SK-N-SH treated with all-trans-retinoic acid at 6 μM for 48 hours (cell line): ENCODE results near the gene SH3BP1.

Experiments
- ATAC-seq: fragments of 200-7000 bp; cut with Tn5 transposase; 3 replicates; pipeline ENCODE4 v1.9.1; 2020; ENCODE audit warnings: mild to moderate bottlenecking, moderate library complexity
- BACH2 ChIP-seq: fragments of 250-450 bp; sonication (Bioruptor Pico); IDR thresholded peaks from 2 replicates; pipeline ENCODE4 v1.9.0; 2021; ENCODE audit warnings: mild to moderate bottlenecking, borderline replicate concordance
- CSDC2 ChIP-seq: fragments of 250-450 bp; sonication (Bioruptor Pico); IDR thresholded peaks from 2 replicates; pipeline ENCODE4 v1.5.0; 2020; ENCODE audit warnings: mild to moderate bottlenecking, moderate library complexity
- ESRRG ChIP-seq: fragments of 250-450 bp; sonication (Bioruptor Pico); IDR thresholded peaks from 2 replicates; pipeline ENCODE4 v1.6.1; 2021; ENCODE audit warnings: mild to moderate bottlenecking
- ISL1 ChIP-seq: fragments of 250-450 bp; sonication (Bioruptor Pico); IDR thresholded peaks from 2 replicates; pipeline ENCODE4 v2.1.2; 2022; ENCODE audit warnings: mild to moderate bottlenecking, moderate library complexity
- OSR1 ChIP-seq: fragments of 250-450 bp; sonication (Bioruptor Pico); IDR thresholded peaks from 2 replicates; pipeline ENCODE4 v1.8.0; 2022; ENCODE audit warnings: moderate library complexity, mild to moderate bottlenecking, inconsistent platforms
- PPARA ChIP-seq: fragments of 250-450 bp; sonication (Bioruptor Pico); IDR thresholded peaks from 2 replicates; pipeline ENCODE4 v1.5.0; 2020; ENCODE audit warnings: mild to moderate bottlenecking, borderline replicate concordance
- RARB ChIP-seq: fragments of 250-450 bp; sonication (Bioruptor Pico); IDR thresholded peaks from 2 replicates; pipeline ENCODE4 v1.8.0; 2021; ENCODE audit warnings: mild to moderate bottlenecking, moderate library complexity
- SNAI2 ChIP-seq: fragments of 250-450 bp; sonication (Bioruptor Pico); IDR thresholded peaks from 2 replicates; pipeline ENCODE4 v1.5.0; 2020; ENCODE audit warnings: mild to moderate bottlenecking, moderate library complexity
- TCF4 ChIP-seq: fragments of 250-450 bp; sonication (Bioruptor Pico); IDR thresholded peaks from 2 replicates; pipeline ENCODE4 v1.8.0; 2021; ENCODE audit warnings: mild to moderate bottlenecking, moderate library complexity, borderline replicate concordance
- TOX ChIP-seq: fragments of 250-450 bp; sonication (Bioruptor Pico); IDR thresholded peaks from 2 replicates; pipeline ENCODE4 v1.8.0; 2021; ENCODE audit warnings: mild to moderate bottlenecking, moderate library complexity, borderline replicate concordance
- ZC3H10 ChIP-seq: fragments of 250-450 bp; sonication (Bioruptor Pico); IDR thresholded peaks from 2 replicates; pipeline ENCODE4 v1.5.1; 2021; ENCODE audit warnings: mild to moderate bottlenecking, moderate library complexity
- ZFP30 ChIP-seq: fragments of 450-650 bp; formaldehyde crosslinking; IDR thresholded peaks from 2 replicates; pipeline ENCODE4 v1.5.0; 2022; ENCODE audit warnings: mild to moderate bottlenecking, moderate library complexity
- ZNF565 ChIP-seq: fragments of 450-650 bp; formaldehyde crosslinking; conservative IDR thresholded peaks from 2 replicates; pipeline ENCODE4 v1.5.0; 2020; ENCODE audit warnings: low read depth, mild to moderate bottlenecking, moderate library complexity
- ZNF70 ChIP-seq: fragments of 450-650 bp; formaldehyde crosslinking; IDR thresholded peaks from 2 replicates; pipeline ENCODE4 v1.5.0; 2020; ENCODE audit warnings: mild to moderate bottlenecking, moderate library complexity
- ZNF8 ChIP-seq: fragments of 450-650 bp; formaldehyde crosslinking; IDR thresholded peaks from 2 replicates; pipeline ENCODE4 v1.5.0; 2020; ENCODE audit warnings: mild to moderate bottlenecking, moderate library complexity
- TF ChIP-seq, protein P1 (sequence below): fragments of 250-450 bp; sonication (Bioruptor Pico); IDR thresholded peaks from 2 replicates; pipeline ENCODE4 v1.8.0; 2020; ENCODE audit warnings: mild to moderate bottlenecking, moderate library complexity, borderline replicate concordance
- TF ChIP-seq, protein P2 (sequence below): fragments of 250-450 bp; sonication (Bioruptor Pico); IDR thresholded peaks from 2 replicates; pipeline ENCODE4 v1.5.1; 2020; ENCODE audit warnings: low read depth, mild to moderate bottlenecking, moderate library complexity
- TF ChIP-seq, protein P3 (sequence below): fragments of 250-450 bp; sonication (Bioruptor Pico); IDR thresholded peaks from 2 replicates; pipeline ENCODE4 v1.5.0; 2020; ENCODE audit warnings: mild to moderate bottlenecking, moderate library complexity
- TF ChIP-seq, protein P4 (sequence below): fragments of 250-450 bp; sonication (Bioruptor Pico); IDR thresholded peaks from 2 replicates; pipeline ENCODE4 v1.8.0; 2021; ENCODE audit warnings: low read depth, mild to moderate bottlenecking, moderate library complexity, borderline replicate concordance
- TF ChIP-seq, protein P5 (sequence below): fragments of 250-450 bp; sonication (Bioruptor Pico); IDR thresholded peaks from 2 replicates; pipeline ENCODE4 v1.5.1; 2021; ENCODE audit warnings: mild to moderate bottlenecking, moderate library complexity

The SH3BP1 gene

DNA sequence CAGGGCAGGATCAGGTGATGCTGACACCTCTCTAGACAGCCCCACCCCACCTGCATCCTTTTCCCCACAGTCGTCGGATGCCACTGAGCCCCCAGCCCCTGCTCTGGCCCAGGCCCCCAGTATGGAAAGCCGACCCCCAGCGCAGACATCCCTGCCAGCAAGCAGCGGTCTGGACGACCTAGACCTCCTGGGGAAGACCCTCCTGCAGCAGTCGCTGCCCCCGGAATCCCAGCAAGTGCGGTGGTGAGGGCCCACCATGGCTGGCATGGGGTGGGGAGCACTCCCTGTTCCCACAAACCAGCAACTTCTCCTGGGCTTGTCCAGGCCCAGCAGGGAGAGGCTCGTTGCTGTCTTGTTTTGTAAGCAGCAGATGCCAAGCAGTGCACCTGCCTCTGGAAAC is 9.5 kb upstream of the SH3BP1 start:
- ATAC-seq = no peak
- TF ChIP-seq ZNF70 (CRISPR knock-in tag) (no peak), RARB (CRISPR knock-in tag) (no peak), ESRRG (CRISPR knock-in tag) (no peak), CSDC2 (CRISPR knock-in tag) (no peak), TOX (CRISPR knock-in tag) (no peak), PPARA (CRISPR knock-in tag) (no peak), TCF4 (no peak), OSR1 (CRISPR knock-in tag) (no peak), ISL1 (CRISPR knock-in tag) (no peak), ZC3H10 (CRISPR knock-in tag) (no peak), BACH2 (no peak), SNAI2 (CRISPR knock-in tag) (no peak), ZFP30 (no peak), ZNF565 (CRISPR knock-in tag) (no peak)
- TF ChIP-seq, protein P1, sequence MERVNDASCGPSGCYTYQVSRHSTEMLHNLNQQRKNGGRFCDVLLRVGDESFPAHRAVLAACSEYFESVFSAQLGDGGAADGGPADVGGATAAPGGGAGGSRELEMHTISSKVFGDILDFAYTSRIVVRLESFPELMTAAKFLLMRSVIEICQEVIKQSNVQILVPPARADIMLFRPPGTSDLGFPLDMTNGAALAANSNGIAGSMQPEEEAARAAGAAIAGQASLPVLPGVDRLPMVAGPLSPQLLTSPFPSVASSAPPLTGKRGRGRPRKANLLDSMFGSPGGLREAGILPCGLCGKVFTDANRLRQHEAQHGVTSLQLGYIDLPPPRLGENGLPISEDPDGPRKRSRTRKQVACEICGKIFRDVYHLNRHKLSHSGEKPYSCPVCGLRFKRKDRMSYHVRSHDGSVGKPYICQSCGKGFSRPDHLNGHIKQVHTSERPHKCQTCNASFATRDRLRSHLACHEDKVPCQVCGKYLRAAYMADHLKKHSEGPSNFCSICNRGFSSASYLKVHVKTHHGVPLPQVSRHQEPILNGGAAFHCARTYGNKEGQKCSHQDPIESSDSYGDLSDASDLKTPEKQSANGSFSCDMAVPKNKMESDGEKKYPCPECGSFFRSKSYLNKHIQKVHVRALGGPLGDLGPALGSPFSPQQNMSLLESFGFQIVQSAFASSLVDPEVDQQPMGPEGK (CRISPR knock-in tag) = no peak
- TF ChIP-seq, protein P2, sequence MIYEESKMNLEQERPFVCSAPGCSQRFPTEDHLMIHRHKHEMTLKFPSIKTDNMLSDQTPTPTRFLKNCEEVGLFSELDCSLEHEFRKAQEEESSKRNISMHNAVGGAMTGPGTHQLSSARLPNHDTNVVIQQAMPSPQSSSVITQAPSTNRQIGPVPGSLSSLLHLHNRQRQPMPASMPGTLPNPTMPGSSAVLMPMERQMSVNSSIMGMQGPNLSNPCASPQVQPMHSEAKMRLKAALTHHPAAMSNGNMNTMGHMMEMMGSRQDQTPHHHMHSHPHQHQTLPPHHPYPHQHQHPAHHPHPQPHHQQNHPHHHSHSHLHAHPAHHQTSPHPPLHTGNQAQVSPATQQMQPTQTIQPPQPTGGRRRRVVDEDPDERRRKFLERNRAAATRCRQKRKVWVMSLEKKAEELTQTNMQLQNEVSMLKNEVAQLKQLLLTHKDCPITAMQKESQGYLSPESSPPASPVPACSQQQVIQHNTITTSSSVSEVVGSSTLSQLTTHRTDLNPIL (CRISPR knock-in tag) = no peak
- TF ChIP-seq, protein P3, sequence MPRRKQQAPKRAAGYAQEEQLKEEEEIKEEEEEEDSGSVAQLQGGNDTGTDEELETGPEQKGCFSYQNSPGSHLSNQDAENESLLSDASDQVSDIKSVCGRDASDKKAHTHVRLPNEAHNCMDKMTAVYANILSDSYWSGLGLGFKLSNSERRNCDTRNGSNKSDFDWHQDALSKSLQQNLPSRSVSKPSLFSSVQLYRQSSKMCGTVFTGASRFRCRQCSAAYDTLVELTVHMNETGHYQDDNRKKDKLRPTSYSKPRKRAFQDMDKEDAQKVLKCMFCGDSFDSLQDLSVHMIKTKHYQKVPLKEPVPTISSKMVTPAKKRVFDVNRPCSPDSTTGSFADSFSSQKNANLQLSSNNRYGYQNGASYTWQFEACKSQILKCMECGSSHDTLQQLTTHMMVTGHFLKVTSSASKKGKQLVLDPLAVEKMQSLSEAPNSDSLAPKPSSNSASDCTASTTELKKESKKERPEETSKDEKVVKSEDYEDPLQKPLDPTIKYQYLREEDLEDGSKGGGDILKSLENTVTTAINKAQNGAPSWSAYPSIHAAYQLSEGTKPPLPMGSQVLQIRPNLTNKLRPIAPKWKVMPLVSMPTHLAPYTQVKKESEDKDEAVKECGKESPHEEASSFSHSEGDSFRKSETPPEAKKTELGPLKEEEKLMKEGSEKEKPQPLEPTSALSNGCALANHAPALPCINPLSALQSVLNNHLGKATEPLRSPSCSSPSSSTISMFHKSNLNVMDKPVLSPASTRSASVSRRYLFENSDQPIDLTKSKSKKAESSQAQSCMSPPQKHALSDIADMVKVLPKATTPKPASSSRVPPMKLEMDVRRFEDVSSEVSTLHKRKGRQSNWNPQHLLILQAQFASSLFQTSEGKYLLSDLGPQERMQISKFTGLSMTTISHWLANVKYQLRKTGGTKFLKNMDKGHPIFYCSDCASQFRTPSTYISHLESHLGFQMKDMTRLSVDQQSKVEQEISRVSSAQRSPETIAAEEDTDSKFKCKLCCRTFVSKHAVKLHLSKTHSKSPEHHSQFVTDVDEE (CRISPR knock-in tag) = no peak
- TF ChIP-seq, protein P4, sequence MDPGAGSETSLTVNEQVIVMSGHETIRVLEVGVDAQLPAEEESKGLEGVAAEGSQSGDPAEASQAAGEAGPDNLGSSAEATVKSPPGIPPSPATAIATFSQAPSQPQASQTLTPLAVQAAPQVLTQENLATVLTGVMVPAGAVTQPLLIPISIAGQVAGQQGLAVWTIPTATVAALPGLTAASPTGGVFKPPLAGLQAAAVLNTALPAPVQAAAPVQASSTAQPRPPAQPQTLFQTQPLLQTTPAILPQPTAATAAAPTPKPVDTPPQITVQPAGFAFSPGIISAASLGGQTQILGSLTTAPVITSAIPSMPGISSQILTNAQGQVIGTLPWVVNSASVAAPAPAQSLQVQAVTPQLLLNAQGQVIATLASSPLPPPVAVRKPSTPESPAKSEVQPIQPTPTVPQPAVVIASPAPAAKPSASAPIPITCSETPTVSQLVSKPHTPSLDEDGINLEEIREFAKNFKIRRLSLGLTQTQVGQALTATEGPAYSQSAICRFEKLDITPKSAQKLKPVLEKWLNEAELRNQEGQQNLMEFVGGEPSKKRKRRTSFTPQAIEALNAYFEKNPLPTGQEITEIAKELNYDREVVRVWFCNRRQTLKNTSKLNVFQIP = no peak
- TF ChIP-seq, protein P5, sequence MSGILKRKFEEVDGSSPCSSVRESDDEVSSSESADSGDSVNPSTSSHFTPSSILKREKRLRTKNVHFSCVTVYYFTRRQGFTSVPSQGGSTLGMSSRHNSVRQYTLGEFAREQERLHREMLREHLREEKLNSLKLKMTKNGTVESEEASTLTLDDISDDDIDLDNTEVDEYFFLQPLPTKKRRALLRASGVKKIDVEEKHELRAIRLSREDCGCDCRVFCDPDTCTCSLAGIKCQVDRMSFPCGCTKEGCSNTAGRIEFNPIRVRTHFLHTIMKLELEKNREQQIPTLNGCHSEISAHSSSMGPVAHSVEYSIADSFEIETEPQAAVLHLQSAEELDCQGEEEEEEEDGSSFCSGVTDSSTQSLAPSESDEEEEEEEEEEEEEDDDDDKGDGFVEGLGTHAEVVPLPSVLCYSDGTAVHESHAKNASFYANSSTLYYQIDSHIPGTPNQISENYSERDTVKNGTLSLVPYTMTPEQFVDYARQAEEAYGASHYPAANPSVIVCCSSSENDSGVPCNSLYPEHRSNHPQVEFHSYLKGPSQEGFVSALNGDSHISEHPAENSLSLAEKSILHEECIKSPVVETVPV (CRISPR knock-in tag) = no peak

DNA sequence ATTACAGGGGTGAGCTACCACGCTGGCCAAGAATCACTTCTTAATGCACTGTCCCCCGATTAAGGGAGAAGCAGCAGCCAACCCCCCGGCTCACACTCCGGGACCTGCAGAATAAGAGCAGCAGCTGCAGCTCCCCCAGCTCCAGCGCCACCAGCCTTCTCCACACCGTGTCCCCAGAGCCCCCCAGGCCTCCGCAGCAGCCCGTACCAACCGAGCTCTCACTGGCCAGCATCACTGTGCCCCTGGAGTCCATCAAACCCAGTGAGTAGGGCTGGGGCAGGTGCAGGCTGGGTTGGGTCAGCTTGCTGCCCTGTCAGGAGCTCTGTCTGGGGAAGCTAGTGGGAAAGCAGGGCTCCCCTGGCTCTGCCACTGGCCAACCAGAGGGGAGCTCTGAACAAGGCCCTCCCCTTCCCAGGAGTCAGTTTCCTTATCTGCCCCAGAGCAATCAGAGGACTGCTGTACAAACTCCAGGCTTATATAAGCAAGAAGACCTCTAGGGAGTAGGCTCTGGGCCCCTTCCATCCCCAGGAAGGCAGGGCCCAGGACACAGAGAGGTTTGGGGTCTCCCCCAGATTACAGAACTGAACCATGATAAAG is 8.5 kb upstream of the SH3BP1 start:
- no peak for ATAC-seq
- TF ChIP-seq, protein P3 (CRISPR knock-in tag) = no peak
- TF ChIP-seq SNAI2 (CRISPR knock-in tag) (no peak), ZNF565 (CRISPR knock-in tag) (no peak), OSR1 (CRISPR knock-in tag) (no peak), ZC3H10 (CRISPR knock-in tag) (no peak), ISL1 (CRISPR knock-in tag) (no peak), RARB (CRISPR knock-in tag) (no peak), TCF4 (no peak), ESRRG (CRISPR knock-in tag) (no peak), BACH2 (no peak), PPARA (CRISPR knock-in tag) (no peak), CSDC2 (CRISPR knock-in tag) (no peak), ZNF70 (CRISPR knock-in tag) (no peak), ZNF8 (CRISPR knock-in tag) (no peak)
- TF ChIP-seq, protein P4 = no peak
- TF ChIP-seq, protein P1 (CRISPR knock-in tag) = no peak
- TF ChIP-seq, protein P2 (CRISPR knock-in tag) = no peak
